HG02642 (cell line): Measurements from ENCODE around the gene UTF1.

ENCODE experiments used
- ATAC-seq: cut with Tn5 transposase; IDR thresholded peaks from one replicate; pipeline ENCODE4 v1.9.1; 2021; ENCODE audit warnings: mild to moderate bottlenecking; ENCODE audit not compliant: unreplicated experiment, poor library complexity

Gene UTF1, protein sequence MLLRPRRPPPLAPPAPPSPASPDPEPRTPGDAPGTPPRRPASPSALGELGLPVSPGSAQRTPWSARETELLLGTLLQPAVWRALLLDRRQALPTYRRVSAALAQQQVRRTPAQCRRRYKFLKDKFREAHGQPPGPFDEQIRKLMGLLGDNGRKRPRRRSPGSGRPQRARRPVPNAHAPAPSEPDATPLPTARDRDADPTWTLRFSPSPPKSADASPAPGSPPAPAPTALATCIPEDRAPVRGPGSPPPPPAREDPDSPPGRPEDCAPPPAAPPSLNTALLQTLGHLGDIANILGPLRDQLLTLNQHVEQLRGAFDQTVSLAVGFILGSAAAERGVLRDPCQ

DNA sequence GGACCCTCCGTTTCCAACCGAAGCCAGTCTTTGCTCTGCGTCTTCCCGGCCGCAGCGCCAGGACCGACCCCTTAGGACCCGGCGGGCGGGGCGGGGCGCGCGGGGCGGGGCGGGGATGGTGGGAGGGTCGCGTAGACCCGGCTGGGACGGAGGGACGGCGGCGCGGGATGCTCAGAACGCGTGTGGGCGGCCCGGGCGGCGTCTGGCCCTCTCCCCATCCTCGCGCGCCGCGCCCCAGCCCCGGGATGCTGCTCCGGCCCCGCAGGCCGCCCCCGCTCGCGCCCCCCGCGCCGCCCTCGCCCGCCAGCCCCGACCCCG is at the start of gene UTF1:
Gene UTF1, plus strand, starts transcription at position 174 of the 318 bp plus-strand sequence. Its CDS starts 72 bp downstream, at position 246.
- ATAC-seq = no peak

DNA sequence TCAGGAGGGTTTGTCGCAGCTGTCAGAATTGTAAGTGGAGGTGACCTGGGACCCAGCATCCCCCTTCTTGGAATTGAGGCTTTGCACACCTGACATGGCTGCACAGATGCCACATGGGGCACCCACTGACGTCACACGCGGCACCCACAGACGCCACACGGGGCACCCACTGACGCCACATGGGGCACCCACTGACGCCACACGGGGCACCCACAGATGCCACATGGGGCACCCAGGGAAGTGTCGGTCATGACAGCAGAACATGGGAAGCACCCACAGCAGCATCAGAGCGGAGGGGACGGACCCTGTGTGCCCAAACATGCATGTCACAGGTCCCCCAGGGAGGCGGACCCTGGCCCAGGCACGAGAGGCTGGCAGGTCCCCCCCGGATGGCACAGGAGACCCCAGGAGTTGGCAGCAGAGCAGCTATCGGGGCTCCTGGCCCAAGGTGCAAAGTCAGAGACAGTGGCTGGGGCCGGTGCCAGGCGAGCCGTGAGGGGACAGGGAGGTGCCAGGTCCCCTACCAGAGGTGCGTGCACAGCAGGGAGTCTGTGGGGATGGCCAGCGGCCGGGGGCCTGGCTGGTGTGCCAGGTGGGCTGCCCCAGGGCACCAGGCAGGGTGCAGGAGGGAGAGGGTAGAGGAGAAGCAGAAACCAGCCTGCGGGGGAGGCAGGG is 48.9 kb upstream of the UTF1 start:
- no peak for ATAC-seq

DNA sequence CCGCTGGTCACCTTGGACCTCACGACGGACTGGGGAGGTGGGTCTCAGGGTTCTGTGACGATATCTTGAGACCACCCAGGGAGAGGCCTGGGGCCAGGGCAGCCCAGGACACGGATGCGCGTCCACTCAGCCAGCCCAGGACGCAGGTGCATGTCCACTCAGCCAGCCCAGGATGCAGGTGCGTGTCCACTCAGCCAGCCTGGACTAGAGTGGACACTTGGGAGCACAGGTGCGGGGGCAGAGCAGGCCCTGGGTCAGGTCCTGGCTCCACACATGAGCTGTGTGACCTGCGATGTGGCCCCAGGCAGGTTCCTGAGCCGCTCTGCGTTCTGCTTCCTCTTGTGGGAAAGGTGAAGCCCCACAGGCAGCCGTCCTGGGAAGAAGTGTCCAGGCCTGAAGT is 47.8 kb upstream of the UTF1 start:
- ATAC-seq = no peak

DNA sequence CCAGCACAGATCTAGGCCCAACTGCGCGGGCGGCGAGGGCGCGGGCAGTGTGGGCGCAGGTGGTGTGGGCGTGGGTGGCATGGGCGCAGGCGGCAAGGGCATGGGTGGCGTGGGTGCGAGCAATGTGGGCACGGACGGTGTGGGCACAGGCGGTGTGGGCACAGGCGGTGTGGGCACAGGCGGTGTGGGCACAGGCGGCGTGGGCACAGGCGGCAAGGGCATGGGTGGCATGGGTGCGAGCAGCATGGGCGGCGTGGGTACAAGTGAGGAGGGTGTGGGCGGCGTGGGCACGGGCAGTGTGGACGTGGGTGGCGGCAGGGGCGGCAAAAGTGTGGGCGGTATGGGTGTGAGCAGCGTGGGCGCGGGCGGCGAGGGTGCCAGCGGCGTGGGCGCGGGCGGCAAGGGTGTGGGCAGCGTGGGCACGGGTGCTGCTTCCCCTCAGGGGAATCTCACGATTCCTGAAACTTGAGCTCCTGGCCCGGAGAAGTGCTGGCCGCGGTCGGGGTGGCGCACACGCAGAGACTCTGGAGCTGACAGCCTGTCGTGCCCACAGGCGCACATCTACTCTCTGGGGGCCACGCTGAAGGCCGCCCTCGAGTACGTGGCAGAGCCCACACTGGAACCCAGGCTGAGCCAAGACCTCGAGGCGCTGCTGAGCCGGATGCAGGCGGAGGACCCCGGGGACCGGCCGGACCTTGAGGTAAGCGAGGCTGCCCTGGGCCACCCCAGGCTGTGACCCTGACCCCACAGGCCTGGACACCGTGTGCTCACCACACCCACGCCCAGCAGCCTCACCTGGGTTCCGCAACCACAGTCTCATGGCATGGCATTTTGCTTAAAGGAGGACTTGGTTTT is 47.0 kb upstream of the UTF1 start:
- ATAC-seq = no peak

DNA sequence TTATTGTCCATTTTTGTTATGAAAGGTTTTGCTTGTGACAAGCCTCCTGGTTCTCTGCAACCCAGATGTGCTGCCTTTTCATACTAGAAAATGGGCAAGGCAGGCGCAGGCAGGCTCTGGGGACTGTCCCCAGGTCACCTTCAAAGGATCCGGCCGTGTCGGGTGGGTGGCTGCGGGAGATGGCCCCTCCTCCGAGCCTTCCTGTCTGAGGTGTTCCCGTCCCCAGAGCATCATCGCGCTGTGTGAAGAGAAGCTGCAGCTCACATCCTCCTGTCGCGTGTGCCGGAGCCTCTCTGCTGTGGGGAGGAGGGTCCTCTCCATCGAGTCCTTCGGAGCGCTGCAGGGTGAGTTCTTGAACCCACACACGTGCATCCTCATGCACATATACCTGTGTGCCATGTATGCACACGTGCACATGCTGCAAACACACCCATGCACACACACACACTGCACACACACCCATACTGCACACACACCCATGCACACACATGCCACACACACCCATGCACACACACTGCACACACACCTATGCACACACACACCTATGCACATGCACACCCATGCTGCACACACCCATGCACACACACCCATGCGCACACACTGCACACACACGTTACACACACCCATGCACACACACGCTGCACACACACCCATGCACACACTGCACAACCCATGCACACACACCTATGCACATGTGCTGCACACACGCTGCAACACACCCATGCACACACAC is 46.2 kb upstream of the UTF1 start:
- ATAC-seq = no peak

DNA sequence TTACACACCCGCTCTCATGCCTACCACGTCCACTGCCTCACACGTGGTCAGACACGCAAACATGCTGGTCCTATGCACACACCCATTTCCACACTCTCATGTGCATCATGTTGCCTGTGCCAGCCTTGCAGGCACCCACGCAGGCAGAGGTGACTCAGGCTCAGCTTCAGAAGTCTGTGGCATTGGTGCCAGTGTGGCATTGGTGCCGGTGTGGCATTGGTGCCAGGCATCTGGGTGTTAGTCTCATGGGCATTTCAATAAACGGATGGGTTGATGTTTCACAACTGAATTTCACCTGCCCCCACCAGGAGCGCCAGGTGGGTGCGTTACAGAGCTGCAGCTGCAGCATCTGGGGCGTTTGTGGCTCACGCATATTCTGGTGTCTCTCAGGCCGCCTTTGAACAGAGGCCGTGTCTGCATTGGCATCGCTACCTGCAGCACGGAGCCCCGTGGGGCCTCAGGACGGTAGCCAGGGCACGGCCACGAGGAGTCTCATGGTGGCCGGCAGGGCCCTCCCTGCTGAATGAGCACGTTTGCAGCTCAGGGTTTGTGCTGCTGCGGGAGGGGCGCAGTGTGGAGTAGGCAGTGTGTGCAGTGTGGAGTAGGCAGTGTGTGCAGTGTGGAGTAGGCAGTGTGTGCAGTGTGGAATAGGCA is 45.3 kb upstream of the UTF1 start:
- no peak for ATAC-seq

DNA sequence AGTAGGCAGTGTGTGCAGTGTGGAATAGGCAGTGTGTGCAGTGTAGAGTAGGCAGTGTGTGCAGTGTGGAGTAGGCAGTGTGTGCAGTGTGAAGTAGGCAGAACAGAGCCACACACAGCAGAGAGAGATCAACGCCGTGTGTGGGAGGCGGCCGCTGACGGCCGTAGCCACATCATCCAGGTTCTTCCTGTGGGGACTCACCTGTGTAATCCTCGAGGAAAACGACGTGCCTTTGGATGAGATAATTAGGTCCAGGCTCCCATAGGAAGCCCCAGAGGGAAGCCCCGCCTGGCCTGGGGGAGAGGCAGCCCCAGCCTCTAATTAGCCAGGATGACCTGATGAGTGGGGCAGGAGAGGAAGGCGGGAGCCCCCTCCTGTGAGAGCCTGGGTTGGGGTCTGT is 44.6 kb upstream of the UTF1 start:
- no peak for ATAC-seq

DNA sequence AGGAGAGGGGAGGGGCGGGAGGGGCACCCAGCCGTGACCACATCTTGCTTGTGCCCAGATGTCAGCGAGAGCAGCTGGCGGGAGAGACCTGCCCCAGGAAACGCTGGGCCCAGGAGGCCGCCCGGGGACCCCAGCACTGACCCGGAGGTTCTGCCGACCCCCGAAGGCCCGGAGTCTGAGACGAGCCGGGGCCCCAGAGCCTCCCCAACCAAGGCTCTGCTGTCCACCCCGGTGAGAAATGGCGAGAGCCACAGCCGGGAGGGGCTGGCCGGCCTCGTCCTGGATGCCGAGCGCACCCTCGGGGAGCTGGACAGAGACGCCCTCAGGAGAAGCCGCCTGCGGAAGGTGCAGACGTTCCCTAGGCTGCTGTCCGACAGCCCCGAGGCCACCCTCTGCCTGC is 44.1 kb upstream of the UTF1 start:
- no peak for ATAC-seq

DNA sequence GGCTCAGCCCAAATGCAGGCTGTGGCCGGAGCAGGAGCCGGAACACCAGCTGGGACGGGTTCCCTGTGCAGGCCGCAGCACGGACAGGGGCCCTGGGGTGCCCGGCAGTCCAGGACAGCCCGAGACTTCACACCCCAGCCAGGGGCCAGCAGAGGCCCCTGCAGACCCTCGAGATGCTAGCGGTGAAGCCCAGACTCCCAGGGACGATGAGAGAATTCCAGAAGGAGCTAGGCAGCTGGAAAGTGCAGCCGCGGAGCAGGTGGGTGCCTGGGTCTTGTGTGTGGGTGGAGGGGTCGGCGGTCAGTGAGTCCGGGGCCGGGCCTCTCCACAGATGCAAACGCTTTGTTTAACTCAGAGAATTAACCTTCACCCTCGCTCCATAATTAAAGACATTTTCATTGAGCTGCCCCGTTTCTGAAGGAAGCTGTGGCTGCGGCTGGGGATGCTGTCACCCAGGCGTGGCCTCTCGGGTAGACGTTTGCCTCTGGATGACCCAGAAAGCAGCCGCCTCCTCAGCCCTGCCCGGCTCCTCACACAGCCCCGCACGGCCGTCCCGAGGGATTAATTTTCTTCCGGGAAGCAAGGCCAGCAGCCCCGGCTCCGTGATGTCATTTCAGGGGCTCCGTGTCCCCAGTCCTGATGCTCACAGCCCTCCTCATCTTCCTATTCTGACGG is 43.5 kb upstream of the UTF1 start:
- no peak for ATAC-seq

DNA sequence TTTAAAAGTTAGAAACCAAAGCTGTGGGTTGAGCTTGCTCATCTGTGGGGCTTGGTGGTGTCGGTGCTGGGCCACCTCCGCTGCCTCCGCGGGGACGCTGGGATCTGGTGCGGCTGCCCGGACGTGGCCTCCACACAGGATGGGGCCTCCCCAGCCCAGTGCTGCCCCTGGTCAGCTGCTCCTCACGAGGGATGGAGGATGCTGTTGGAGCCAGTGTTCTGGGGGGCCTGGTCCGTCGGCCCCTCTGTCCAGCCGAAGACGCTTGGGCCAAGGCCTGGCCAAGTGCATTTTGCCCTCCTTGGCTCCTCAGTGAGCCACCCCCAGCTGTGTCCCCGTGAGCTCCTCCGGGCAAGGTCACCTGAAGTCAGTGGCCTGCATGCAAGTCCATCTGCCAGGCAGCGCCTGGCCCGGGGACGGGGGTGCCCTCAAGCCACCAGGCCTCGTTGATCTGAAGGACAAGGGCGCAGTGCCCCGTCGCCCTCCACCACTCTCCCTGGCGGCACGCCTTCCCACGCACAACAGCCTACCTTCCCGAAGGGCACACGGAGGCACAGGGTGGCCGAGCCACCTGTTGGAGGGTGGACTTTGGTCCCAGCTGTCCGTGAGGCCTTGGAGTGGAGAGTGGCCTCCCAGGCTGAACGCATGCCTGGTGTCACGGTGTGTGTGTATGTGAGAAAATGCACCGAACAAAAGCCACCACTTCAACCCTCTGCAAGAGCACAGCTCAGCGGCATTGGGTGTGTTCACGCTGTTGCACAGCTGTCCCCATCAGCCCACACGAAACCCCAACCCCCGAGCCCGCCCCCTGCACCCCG is 42.7 kb upstream of the UTF1 start:
- ATAC-seq = no peak

DNA sequence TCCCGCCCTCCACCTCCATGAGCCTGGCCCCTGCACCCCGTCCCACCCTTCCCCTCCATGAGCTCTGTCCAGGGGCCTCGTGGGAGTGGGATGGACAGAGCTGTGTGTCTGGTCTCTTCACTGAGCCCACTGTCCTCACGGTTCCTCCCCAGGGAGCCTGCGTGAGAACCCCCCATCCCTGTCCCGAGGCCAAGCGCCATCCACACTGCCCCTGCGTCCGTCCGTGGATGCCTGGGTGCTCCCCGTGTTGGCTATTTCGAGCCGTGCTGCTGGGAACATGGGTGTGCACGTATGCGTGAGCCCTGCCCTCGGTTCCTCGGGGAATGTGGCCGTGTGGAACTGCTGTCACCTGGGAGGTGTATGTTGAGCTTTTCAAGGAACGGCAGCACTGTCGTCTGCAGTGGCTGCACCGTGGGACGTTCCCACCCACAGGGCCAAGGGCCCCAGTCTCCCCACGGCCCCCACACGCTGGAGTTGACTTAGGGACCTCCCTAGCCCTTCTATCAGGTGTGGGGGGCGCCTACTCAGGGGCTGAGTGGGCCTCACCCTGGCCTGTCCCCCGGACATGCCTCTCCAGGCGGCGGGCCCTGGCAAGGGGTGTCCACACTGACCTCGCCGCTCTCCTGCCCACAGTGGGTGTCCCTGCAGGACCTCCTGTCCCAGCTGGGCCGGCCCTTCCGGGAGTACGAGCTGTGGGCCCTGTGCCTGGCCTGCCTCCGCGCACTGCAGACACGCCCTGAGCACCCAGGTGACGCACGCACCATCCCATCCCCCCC is 41.9 kb upstream of the UTF1 start:
- ATAC-seq = no peak

DNA sequence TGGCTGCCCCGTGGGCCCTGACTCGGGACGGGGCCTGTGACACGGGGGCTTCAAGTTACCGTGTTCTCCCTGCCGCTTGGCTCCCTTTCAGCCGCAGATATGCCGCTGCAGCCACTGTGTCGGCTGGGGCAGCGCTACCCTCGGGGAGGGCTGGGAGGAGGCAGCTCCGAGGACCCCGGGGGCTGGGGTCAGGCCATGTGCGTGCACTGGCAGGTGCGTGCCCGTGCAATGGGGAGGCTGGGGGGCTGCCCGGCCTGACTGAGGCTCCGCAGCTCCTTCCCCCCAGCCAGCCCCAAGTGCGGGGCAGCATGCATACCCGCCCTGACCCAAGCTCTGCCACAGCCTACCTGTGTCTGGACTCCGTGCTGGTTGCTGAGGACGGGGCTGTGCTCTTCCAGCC is 40.8 kb upstream of the UTF1 start:
- ATAC-seq = no peak

DNA sequence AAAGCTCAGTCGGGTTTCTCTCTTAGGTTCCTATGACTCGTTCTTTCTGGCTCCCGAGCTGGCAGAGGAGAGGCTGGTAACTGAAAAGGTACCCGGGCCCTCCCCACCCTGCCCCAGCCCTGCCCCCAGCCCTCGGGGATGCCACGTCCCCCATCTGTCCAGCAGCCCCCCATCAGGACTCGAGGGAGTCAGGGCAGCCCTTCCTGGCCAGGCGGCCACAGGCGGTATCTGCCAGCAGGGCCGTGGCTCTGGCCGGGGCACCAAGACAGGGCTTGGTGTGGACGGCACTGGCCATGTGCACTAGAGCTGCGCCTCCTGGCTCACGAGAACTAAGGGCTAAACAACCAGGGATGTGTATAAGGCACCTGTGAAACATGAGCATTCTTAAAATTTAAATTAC is 40.3 kb upstream of the UTF1 start:
- no peak for ATAC-seq

DNA sequence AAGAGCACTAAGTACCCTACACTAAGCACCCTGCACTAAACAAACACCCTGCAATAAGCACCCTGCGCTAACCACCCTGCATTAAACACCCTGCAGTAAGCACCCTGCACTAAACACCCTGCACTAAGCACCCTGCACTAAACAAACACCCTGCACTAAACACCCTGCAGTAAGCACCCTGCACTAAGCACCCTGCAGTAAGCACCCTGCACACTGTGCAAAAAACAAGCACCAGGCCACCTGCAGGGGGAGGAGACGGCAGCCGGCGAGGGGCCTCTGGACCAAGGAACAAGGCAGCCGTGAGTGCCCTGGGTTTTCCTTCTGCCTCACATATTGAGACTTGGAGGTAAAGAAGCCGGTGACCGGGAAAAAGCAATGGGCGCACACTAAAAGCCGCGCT is 39.8 kb upstream of the UTF1 start:
- no peak for ATAC-seq

DNA sequence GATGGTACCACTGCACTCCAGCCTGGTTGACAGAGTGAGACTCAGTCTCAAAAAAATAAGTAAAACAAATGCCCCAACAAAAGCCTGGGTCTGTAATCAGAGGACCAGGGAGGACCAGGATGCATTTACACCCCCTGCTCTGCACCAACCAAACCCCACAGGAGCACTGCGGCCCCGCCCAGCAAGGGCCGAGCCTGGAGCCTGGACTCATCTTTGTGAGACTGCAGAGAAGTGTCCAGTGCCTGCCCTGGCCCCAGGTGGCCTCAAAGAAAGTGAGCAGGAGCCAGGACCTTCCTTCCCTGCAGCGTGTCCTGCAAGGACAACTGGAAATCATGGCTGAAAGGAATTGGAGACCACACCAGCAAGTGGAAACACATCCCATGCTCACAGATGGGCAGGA is 38.4 kb upstream of the UTF1 start:
- no peak for ATAC-seq

DNA sequence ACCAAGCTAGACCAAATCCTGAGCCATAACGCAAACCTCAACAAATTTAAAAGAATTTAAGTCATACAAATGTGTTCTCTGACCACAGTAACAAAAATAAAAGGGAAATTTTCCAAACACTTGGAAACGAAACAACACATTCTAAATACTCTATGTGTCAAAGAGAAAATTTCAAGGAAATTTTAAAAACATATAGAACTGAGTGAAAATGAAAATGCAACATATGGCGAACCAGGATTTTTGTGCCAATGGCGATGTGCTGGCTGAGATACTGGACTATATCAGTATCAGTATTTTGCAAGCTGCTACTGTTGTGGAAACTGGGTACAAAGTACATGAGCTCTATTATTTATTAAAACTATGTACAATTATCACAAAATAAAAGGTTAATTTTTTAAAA is 35.9 kb upstream of the UTF1 start:
- no peak for ATAC-seq

DNA sequence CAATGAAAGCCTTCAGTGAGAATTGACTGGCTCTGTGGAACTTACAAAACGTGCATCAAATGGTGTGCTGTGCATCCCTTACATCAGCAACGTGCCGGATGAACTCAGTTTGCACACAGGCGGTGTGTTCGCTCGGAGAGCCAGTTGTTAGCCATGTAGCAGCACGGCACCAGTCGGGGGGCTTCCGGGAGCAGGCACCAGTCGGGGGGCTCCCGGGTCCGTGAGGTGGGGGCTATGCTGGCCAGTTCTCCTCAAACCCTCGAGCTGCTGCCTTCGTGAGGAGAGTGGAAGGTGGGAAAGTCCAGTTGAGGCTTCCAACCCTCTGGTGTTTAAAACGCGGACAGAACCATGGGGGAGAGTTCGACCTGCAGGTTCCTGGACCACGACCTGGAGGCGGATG is 34.9 kb upstream of the UTF1 start:
- ATAC-seq = no peak

DNA sequence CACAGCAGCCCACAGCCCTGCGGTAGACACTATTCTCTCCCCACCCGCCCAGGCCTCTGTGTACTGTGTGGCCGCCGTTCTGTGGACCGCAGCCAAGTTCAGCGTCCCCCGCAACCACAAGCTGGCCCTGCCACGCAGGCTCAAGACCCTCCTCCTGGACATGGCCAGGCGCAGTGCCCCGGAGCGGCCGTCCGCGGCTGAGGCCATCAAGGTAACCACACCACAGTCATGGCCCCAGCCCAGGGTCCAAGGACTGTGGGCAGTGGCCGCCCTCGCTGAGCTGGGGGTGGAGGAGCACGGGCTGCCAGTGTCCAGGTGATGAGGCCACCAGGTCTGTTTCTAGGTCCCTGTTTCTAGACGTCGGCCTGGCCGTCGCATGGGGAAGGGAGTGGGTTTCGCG is 34.4 kb upstream of the UTF1 start:
- ATAC-seq = no peak
